Spleen (tissue), 11 donors: ENCODE data around the gene NOP56. TPM values are rescaled to one million over a fixed set of nuclear protein-coding genes. Genes with fewer than 3 reads are reported as not detected.

Experiments
- DNase-seq: peaks from one replicate; pipeline ENCODE4 v3.0.0-alpha.2; 2020
- H3K27ac ChIP-seq, 8 donors: fragments of 200-600 bp; sonication (generic) in 7 of 8; 1 replicate in 4 of 8; 2 replicates in 4 of 8; pipeline versions ENCODE4 v1.5.0 to v1.8.0; 2016 to 2021; ENCODE audit warnings: inconsistent platforms in 4 of 8, mild to moderate bottlenecking in 4 of 8, moderate library complexity in 1 of 8
- H3K27me3 ChIP-seq, 7 donors: fragments of 200-600 bp; sonication (generic) in 6 of 7; replicated peaks in 1 of 7; 1 replicate in 4 of 7; 2 replicates in 3 of 7; pipeline versions ENCODE4 v1.5.0 to v1.8.0; 2016 to 2021; ENCODE audit warnings: inconsistent platforms in 3 of 7, mild to moderate bottlenecking in 1 of 7
- H3K36me3 ChIP-seq, 6 donors: fragments of 200-600 bp; sonication (generic) in 5 of 6; 1 replicate in 4 of 6; 2 replicates in 2 of 6; pipeline versions ENCODE4 v1.5.0 to v1.8.0; 2016 to 2021; ENCODE audit warnings: inconsistent platforms in 2 of 6
- H3K4me1 ChIP-seq, 6 donors: fragments of 200-600 bp; sonication (generic) in 5 of 6; 1 replicate in 3 of 6; 2 replicates in 3 of 6; pipeline versions ENCODE4 v1.5.0 to v1.8.0; 2016 to 2021; ENCODE audit warnings: inconsistent platforms in 3 of 6
- H3K4me3 ChIP-seq, 8 donors: fragments of 200-600 bp; sonication (generic) in 7 of 8; 1 replicate in 4 of 8; 2 replicates in 4 of 8; pipeline versions ENCODE4 v1.5.0 to v1.8.0; 2016 to 2021; ENCODE audit warnings: inconsistent platforms in 4 of 8, mild to moderate bottlenecking in 4 of 8, moderate library complexity in 2 of 8
- H3K9me3 ChIP-seq, 8 donors: fragments of 200-600 bp; sonication (generic) in 7 of 8; 1 replicate in 4 of 8; 2 replicates in 4 of 8; pipeline versions ENCODE4 v1.5.0 to v1.8.0; 2016 to 2021; ENCODE audit warnings: inconsistent platforms in 4 of 8
- CTCF ChIP-seq, 11 experiments: fragments of 200-600 bp in 7 of 11; fragments of 450-650 bp in 4 of 11; sonication (generic) in 4 of 11; IDR thresholded peaks in 8 of 11; conservative IDR thresholded peaks in 3 of 11; 1 replicate in 7 of 11; 2 replicates in 4 of 11; pipeline versions ENCODE4 v1.4.0 to v1.8.0; 2016 to 2021; ENCODE audit warnings: antibody characterized with exemption in 11 of 11, inconsistent platforms in 4 of 11, mild to moderate bottlenecking in 1 of 11
- POLR2A ChIP-seq, 3 donors: fragments of 450-650 bp; IDR thresholded peaks; one replicate each; pipeline ENCODE4 v1.5.1; 2017; ENCODE audit warnings: antibody characterized with exemption in 3 of 3, mild to moderate bottlenecking in 1 of 3
- POLR2AphosphoS5 ChIP-seq, 3 donors: sonication (generic); formaldehyde crosslinking; IDR thresholded peaks; one replicate each; pipeline ENCODE4 v1.5.1; 2017; ENCODE audit warnings: antibody characterized with exemption in 3 of 3
- WGBS, 5 donors: extraction: QIAGEN DNeasy Blood & Tissue Kit in 3 of 5; methylation state at CpG; one replicate each; pipeline versions ENCODE4 v1.1.5 to v1.1.7; 2013 to 2018; 5-methylcytosine and 5-hydroxymethylcytosine counted together
- intact Hi-C: fragments of 100-400 bp; cut with DNase I; formaldehyde crosslinking; loops from one replicate; pipeline ENCODE4 v1.15.0; 2023; ENCODE audit warnings: low total_unique reads
- polyA plus RNA-seq, 3 donors: library from polyadenylated mRNA; stranded (reverse); fragments of 200-250 nt; gene quantifications; one replicate each; pipeline ENCODE4 v1.2.1, GENCODE V29; 2013
- total RNA-seq, 7 donors: library from RNA; depleted of rRNA in 3 of 7; stranded (reverse); fragments of >200 nt in 3 of 7; fragmentation: NEBNext Ultra II Directional in 4 of 7; extraction: Animal tissue kit (Norgen Biotek cat#: 25700) in 4 of 7; gene quantifications; one replicate each; pipeline versions ENCODE4 v1.1.0 to v1.2.1, GENCODE V29; 2016 to 2021
- donor health status: healthy with polysubstance abuse.
- donor health status: DM: no; HTN: no; CAD: no; lungs with moderate emphysema.
- donor health status: DM: no; HTN: no; CAD: no.
- donor health status: Bipolar disorder and iron deficiency.
- donor health status: healthy.
- donor health status: DM: no; HTN: no; CAD: no.
- donor health status: DM: yes; HTN: yes; CAD: no.

The NOP56 gene
- total and polyA plus RNA-seq, 10 donors: 82.1 to 208 (median 136) TPM

- Histone ChIP-seq H3K27ac (no peak overlapping the region), H3K27me3 (peaks cover 0 to 22% (median 0%) of the 10 kb centered on the region in 7 donors), H3K9me3 (peaks cover 0 to 8% (median 2%) of the 10 kb centered on the region in 8 donors), H3K36me3 (no peaks in the 10 kb centered on the region), H3K4me1 (no peaks in the 10 kb centered on the region), H3K4me3 (no peak overlapping the region)
- TF ChIP-seq CTCF (IDR thresholded peaks at IDR 0.05 in 8 of 11, conservative IDR thresholded peaks at IDR 0.05 in 3 of 11) (no peak), POLR2AphosphoS5 (IDR thresholded peaks at IDR 0.05) (no peak), POLR2A (IDR thresholded peaks at IDR 0.05) (no peak)
- WGBS, 5 donors: 60 to 75% (median 71%) methylated on average over 2 of the region's 2 CpGs
- intact Hi-C loops: no loop called here
- no peak for DNase-seq
Observed at GRCh38 chr20:2619337-2619736, 33.1 kb upstream of the NOP56 start.

GRCh38 chr20:2619961-2620595 lies 32.4 kb upstream of the NOP56 start:
- DNase-seq: no peak
- intact Hi-C loops: no loop called here
- no peaks in the 10 kb centered on the region for H3K4me1 ChIP-seq
- H3K27ac ChIP-seq: no peak overlapping the region
- peaks cover 0 to 8% (median 2%) of the 10 kb centered on the region in 8 donors for H3K9me3 ChIP-seq
- 82 to 99% (median 89%) methylated on average over 3 of the region's 3 CpGs for WGBS, 5 donors
- no peak for TF ChIP-seq POLR2A (IDR thresholded peaks at IDR 0.05)
- no peak for TF ChIP-seq CTCF (IDR thresholded peaks at IDR 0.05 in 8 of 11, conservative IDR thresholded peaks at IDR 0.05 in 3 of 11)
- no peak for TF ChIP-seq POLR2AphosphoS5 (IDR thresholded peaks at IDR 0.05)
- no peaks in the 10 kb centered on the region for H3K36me3 ChIP-seq
- H3K27me3 ChIP-seq: peaks cover 0 to 22% (median 0%) of the 10 kb centered on the region in 7 donors
- no peak overlapping the region for H3K4me3 ChIP-seq

- no peak overlapping the region for H3K27ac ChIP-seq
- no peaks in the 10 kb centered on the region for H3K36me3 ChIP-seq
- H3K4me3 ChIP-seq: no peak overlapping the region
- TF ChIP-seq POLR2A (IDR thresholded peaks at IDR 0.05) (no peak), CTCF (IDR thresholded peaks at IDR 0.05 in 8 of 11, conservative IDR thresholded peaks at IDR 0.05 in 3 of 11) (no peak), POLR2AphosphoS5 (IDR thresholded peaks at IDR 0.05) (no peak)
- no peak for DNase-seq
- intact Hi-C loops: no loop called here
- H3K9me3 ChIP-seq: peaks cover 0 to 22% (median 13%) of the 10 kb centered on the region in 8 donors
- 58 to 85% (median 75%) methylated on average over 4 of the region's 4 CpGs for WGBS, 5 donors
- peaks cover 0 to 16% (median 0%) of the 10 kb centered on the region in 7 donors for H3K27me3 ChIP-seq
- H3K4me1 ChIP-seq: no peaks in the 10 kb centered on the region
Observed at GRCh38 chr20:2624190-2624589, 28.2 kb upstream of the NOP56 start.

GRCh38 chr20:2625062-2625461 lies 27.4 kb upstream of the NOP56 start:
- no peak for TF ChIP-seq POLR2AphosphoS5 (IDR thresholded peaks at IDR 0.05)
- no peak for TF ChIP-seq CTCF (IDR thresholded peaks at IDR 0.05 in 8 of 11, conservative IDR thresholded peaks at IDR 0.05 in 3 of 11)
- TF ChIP-seq POLR2A (IDR thresholded peaks at IDR 0.05): no peak
- intact Hi-C loops: no loop called here
- DNase-seq: no peak
- Histone ChIP-seq H3K4me3 (no peak overlapping the region), H3K36me3 (no peaks in the 10 kb centered on the region), H3K27me3 (peaks cover 0 to 10% (median 0%) of the 10 kb centered on the region in 7 donors), H3K9me3 (peaks cover 0 to 24% (median 17%) of the 10 kb centered on the region in 8 donors), H3K4me1 (no peaks in the 10 kb centered on the region), H3K27ac (no peak overlapping the region)
- 55 to 93% (median 86%) methylated on average over 2 of the region's 2 CpGs for WGBS, 5 donors
